HPDE6-E6E7 (cell line): ENCODE data around the gene APOL1.
"Not testable (repeated sequence)": the region's sequence is repeated elsewhere in the genome, so short reads cannot be mapped to it uniquely, and the experiment has no call there.

ENCODE experiments used
- DNase-seq: peaks from one replicate; pipeline ENCODE4 v3.0.0; 2011; ENCODE audit warnings: missing footprints; ENCODE audit errors: extremely low spot score

Gene APOL1

DNA sequence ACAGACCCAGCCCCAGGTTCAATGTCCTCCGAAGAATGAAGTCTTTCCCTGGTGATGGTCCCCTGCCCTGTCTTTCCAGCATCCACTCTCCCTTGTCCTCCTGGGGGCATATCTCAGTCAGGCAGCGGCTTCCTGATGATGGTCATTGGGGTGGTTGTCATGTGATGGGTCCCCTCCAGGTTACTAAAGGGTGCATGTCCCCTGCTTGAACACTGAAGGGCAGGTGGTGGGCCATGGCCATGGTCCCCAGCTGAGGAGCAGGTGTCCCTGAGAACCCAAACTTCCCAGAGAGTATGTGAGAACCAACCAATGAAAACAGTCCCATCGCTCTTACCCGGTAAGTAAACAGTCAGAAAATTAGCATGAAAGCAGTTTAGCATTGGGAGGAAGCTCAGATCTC is 14.1 kb downstream of the APOL1 start:
- DNase-seq, result no peak

DNA sequence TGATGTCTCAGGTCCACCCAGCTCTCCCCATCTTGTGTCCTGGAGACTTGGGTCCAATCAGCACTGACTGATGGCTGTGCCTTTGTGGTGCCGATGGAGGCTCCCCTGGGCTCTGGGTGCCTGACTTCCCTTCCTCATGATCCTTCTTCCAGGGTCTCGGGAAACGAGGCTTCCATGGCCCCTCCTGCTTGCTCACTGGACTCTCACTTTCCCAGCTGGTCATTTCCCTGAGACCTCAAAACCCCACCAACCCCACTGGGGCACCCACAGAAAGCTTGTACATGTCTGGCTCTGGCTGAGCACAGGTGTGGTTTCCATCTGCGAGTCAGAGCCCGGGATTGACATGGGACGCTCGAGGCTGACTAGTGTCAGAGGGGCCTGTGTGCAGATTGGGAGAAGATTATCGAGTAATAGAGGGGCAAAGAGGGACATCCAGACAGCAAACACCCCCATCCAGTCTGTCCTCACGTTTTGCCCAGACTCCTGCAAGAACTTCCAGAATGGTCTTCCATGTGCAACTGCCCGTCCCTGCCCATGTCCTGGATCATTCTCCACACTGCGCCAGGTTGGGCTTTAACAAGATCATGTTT is 15.1 kb downstream of the APOL1 start:
- DNase-seq, result no peak

DNA sequence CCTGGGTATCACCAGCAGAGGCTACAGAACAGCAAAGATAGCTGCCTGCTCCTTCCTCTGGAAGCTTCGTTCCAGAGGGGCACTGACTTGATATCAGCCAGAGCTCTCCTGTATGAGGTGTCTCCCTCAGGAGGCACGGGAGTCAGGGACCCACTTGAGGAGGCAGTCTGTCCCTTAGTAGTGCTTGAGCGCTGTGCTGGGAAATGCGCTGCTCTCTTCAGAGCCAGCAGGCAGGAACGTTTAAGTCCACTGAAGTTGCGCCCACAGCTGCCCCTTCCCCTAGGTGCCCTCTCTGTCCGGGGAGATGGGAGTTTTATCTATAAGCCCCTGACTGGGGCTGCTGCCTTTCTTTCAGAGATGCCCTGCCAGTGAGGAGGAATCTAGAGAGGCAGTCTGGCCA is 18.3 kb downstream of the APOL1 start:
- not testable (repeated sequence) for DNase-seq

DNA sequence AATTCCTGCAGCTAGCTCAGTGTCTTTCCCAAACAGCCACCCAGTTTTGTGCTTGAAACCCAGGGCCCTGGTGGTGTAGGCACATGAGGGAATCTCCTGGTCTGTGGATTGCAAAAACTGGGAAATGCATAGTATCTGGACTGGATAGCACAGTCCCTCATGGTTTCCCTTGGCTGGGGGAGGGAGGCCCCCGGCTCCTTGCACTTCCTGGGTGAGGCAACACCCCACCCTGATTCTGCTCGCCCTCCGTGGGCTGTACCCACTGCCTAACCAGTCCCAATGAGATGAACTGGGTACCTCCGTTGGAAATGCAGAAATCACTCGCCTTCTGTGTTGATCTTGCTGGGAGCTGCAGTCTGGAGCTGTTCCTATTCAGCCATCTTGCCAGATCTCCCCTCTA is 19.0 kb downstream of the APOL1 start:
- DNase-seq, result not testable (repeated sequence)

DNA sequence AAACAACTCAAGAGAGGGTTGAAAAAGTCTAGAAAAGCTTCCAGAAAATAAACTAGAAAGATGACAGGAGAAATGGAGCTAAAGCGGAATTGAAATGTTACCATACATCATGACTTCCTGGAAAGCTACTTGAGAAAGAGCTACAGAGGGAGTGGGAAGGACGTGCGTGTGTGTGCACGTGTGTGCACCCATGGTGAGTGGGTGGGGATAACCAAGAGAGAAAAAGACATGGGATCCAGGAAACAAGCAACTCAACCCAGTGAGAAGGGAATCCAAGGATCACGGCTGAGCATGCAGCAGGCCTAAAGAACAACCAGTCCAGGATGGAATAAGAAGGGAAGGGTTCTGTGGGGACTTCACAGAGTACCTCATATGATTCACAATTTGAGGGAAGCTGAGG is 21.6 kb downstream of the APOL1 start:
- no peak for DNase-seq

DNA sequence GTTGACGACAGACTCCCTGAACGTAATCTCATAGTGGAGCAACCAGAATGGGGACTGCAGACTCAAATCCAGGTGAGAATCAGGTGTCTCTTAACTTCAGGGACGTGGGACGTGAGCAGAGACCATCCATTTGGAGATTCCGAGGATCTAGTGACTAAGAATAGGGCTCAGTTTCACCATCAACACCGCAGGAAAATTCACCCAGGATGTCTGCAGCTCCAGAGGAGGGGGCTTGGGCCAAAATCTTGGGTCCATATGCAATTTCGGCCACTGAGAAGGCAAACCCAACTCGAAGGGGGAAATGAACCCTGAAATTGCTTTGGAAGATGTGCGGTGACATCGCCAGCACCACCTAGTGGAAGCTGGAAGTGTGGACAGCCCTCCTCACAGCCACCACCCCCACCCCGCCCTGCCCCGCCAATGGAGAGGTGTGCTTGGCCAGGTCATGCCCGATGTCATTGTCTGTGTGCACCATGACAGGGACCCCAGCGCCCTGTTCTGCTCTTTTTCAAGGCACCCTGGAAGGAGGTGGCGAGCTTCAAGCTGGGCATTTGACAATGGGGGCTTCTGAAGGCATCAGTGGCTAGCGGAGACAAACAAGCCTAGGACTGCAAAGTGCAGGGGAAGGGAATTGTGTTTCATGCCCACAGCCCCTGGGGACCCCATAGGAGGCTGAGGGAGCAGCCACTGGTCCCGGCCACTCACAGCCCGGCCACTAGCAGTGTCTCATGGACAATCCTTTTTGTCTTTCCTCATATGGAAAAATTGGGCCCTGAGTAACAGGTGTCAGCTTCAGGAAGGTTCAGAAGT is 24.8 kb downstream of the APOL1 start:
- DNase-seq, result peak; percentile 37

DNA sequence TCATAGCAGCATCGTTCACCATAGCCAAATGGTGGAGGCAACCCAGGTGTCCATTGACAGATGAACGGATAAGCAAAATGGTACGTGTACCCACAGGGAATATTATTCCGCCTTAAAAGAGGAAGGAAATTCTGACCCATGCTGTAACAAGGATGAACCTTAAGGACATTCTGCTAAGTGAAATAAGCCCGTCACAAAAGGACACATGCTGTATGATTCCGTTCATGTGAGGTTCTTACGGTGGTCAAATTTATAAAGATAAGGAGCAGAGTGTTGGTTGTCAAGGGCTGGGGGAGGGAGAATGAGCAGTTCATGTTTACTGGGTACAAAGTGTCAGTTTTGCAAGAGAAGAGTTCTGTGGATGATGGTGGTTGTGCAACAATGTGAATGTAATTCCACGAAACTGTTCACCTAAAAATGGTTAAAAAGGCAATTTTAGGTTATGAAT is 26.3 kb downstream of the APOL1 start:
- no peak for DNase-seq

DNA sequence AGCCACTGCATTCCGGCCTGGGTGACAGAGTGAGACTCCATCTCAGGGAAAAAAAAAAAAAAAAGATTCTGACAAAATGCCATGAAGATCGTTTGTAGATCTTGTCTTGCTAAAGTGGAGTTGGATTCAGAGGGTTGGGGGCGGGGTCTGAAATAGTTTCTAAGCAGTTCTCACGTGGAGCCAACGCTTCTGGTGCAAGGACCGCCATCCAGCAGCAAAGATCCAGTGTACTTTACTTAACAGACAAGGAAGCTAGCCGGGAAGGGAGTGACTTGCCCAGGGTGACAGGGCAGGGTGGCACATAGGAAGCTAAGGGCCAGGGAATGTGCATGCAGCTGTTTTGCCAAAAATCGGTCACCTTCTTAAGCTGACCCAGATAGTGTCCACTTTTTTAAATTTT is 27.4 kb downstream of the APOL1 start:
- DNase-seq, result no peak

DNA sequence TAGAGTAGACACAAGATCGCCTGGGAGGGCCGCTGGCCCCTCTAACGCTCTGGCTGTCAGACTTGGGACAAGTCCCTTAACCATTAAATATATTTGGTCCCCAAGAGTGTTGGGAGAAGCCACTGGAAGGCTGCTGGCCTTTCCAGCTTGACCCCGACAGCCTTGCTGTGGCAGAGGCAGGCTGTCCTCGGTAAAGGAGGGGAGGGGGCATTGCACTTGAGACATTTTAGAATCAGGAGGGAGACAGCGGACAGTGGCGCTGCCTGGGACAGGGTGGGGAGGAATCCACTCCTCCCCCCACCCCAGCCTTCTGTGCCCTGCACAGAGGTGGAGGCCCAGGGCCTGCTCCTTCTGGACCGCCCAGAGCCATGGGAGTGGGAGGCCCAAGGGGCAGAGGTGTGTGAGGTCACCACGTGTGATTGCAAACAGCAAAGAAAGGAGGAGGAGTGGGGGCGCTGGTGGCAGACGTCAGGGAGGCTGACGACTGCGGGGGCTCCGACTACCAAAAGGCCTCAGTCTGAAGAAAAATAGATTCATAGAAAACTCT is 28.9 kb downstream of the APOL1 start:
- DNase-seq, result no peak

DNA sequence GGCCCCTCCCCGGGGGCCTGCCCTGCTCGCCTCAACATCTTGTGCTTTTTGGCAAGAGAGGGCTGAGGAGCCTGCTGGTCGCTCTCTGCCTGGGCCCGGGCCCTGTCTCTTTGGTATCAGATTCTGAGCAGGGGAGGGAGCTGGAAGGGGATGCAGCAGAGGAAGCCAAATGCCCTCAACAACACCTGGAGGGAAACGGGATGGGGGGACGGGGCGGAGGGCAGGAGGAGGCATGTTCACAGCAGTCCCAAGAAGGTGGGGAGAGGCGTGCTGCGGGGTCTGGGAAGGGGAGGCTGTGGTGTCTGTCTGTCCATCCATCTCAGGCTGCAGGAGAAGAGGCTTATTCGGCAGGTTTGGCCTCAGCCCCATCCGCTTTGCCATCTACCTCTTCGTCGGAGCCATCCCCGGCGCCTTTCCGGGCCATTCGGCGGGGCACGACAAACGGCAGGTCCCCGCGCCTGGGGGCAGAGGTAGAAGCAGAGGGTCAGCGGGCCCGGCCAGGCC is 29.4 kb downstream of the APOL1 start:
- DNase-seq, result no peak

DNA sequence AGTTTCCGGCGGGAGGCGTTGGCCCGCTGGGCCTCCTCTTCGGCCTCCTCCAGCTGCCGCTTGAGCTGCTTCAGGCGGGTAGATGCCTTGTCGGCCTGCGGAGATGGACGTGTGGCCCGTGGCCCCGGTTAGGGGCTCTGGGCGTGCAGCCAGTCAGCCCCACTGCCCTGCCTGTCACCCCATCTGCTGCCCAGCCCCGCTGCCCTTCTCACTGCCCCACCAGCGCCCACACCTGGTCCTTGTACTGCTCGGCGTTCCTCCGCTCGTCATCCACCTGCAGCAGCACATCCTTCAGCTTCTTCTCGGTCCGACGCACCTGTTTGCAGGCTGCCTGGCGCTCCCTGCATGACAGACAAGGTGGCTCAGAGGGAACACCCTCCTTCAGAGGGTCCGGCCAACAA is 31.2 kb downstream of the APOL1 start:
- DNase-seq, result no peak

DNA sequence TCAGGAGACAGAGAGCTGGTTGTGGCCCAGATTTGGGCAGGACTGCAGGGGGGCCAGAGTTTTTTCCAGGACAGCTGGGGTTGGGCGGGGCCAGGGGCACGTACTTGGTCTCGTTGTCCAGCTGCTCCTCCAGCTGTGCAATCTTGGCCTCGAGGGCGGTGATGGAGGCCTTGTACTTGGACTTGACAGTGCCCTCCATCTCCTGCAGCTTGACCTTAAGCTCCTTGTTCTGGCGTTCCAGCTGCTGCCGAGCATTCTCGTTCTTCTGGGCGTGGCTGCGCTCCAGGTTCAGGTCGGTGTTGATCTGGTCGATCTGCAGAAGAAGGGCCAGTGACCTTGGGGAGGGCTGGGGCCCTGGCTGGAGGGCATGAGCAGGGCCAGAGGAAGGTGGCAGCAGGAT is 32.1 kb downstream of the APOL1 start:
- no peak for DNase-seq

DNA sequence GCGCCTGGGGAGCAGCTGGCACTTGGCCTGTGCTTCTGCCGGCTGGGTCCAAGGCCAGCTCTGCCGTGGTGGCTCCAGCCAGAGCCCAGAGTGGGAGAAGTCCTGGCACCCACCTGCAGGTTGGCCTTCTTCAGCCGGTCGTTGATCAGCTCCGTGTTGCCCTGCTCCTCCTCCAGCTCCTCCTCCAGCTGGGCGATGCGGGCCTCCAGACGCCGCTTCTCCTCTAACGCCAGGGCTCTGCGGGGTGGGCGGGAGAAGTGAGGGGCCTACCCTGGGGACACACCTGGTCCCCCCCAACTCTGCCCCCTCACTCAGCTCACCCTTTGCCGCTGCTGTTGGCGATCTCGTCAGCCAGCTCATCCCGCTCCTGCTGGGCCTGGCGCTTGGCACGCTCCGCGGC is 32.6 kb downstream of the APOL1 start:
- DNase-seq, result no peak

DNA sequence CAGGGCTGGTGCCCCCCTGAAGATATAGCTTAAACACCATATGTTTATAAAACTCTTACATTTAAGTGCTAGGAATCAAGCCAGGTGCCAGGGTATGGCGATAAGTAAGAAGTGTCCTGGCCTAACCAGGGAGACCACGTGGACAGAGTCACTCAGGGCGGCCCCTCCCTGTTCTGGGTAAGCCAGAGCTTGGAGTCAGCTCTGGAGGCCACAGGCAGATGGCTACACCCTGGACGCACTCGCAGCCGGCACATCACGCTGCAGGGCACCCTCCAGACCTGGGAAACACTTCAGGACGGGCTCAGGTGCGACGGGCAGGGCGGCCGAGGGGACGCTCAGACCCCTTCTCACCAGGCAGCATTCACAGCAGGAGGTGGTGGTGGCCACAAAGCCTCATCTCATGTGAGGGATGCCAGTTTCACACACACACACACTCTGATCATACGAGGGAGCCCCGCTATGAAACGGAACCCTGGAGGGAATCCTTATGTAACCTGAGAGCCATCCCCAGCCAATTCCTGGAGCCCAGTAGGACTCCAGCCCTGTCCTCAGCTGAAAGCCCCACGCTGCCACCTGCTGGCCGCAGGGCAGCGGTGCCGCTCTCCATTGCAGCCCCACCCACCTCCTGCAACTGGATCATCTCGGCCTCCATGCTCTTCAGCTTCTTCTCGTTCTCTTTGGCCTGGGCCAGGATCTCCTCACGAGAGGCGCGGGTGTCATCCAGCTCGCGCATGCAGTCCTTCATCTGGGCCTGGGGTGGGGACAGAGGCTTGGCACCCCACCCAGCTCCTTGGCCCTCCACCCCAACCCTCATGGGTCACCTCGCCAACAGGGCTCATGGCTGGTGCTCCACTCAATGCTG is 33.4 kb downstream of the APOL1 start:
- peak; percentile 69 for DNase-seq

DNA sequence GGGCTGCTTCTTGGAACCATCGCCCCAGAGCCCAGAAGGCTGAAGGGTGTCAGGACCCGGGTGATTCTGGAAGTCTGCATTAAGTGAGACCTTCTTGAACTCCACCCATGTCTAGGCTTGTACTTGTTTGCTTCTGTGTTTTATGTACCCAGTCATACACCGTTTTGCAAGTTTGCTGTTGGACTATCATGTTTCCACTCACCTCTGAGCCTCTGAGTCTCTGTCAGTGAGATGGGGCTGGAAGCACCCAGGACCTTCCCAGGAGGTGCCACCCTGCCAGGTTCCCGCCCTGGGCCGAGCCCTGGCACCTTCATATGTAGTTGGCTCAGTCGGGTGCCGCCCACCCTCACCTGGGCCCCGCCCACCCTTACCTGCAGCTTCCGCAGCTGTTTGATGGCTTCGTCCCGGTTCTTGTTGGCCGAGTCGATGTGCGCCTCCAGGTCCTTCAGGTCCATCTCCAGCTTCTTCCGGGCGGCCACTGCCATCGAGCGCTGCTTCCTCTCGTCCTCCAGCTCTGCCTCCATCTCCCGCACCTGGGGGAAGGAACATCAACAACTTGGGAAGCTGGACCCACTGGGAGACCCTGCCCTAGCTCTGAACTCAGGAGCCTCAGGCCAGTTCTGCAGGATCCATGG is 35.1 kb downstream of the APOL1 start:
- no peak for DNase-seq

DNA sequence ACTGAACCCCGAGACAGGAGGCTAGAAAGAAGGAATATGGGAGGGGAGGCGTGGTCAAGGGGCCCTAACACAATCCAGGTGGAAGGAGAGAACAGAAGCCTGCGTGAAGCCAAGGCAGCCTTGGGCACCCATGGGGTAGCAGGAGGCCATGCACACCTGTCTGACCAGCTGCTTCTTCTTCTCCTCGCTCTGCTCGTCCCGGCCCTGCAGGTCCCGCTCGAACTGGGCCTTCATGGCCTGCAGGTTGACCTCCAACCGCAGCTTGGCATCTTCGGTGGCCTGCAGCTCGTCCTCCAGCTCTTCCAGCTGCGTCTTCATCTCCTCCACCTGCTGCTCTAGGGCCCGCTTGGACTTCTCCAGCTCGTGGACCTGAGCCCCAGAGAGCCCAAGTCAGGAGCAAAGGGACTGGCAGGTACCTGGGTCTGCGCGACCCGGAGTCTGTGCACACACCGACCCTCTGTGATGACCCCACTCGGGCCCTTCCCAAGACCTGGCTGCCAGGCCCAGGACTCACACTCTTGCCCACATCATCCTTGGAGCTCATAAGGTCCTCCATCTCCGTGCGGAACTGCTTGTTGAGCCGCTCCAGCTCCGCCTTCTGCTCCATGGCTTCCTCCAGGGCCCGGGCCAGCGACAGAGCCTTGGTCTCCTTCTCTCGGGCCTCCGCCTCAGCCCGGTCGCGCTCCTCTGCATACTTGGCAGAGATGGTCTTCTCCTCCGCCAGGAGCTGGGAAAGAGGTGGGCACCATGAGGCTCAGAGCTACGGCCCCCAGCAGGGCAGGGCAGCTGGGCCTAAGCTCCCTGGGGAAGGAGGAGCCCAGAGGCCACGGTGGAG is 35.9 kb downstream of the APOL1 start:
- no peak for DNase-seq

DNA sequence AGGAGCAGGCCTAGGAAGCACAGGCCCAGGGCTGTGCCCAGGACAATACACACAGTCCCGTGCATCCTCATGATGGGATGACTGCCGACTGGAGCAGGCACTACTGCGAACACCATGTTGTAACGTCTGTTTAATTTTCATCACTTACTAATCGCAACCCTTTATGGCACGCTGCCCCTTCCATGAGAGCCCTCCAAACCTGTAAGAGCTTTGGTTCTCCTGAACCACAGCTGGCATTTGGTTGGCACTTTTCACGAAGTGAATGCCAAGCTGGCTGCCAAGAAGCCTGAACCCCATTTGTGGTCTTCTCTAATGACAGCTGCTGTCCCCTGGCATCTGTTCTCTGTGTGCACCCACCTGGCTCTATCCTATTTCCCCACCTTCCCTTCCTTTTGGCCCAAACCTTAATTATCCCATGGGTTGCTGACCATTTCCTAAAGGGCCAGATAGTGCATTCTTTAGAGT is 36.5 kb downstream of the APOL1 start:
- no peak for DNase-seq

DNA sequence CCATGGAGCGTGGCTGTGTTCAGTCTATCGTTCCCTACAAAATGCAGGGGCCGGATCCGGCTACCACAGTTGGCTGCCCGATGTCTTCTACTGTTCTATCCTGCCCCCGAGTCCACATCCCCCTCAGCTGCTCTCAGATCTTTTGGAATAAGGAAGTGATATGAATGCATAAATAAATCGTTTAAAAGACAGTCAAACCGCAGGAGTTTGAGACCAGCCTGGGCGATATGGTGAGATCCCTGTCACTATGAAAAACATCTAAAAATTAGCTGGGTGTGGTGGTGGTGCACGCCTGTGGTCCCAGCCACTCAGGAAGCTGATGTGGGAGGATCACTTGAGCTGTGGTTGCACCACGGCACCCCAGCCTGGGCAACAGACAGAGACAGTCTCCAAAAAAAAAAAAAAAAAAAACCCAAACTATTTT is 37.0 kb downstream of the APOL1 start:
- not testable (repeated sequence) for DNase-seq

DNA sequence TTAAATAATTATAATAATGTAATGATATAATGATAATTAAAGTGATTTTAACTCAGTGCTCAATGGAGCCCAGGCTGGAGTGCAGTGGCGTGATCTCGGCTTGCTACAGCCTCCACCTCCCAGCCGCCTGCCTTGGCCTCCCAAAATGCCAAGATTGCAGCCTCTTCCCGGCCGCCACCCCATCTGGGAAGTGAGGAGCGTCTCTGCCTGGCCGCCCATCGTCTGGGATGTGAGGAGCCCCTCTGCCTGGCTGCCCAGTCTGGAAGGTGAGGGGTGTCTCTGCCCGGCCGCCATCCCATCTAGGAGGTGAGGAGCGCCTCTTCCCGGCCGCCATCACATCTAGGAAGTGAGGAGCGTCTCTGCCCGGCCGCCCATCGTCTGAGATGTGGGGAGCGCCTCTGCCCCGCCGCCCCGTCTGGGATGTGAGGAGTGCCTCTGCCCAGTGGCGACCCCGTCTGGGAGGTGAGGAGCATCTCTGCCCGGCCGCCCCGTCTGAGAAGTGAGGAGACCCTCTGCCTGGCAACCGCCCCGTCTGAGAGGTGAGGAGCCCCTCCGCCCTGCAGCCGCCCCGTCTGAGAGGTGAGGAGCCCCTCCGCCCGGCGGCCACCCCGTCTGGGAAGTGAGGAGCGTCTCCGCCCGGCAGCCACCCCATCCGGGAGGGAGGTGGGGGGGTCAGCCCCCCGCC is 37.6 kb downstream of the APOL1 start:
- not testable (repeated sequence) for DNase-seq
